ENCODE results near the gene PPP2R5B.

PPP2R5B gene

DNA sequence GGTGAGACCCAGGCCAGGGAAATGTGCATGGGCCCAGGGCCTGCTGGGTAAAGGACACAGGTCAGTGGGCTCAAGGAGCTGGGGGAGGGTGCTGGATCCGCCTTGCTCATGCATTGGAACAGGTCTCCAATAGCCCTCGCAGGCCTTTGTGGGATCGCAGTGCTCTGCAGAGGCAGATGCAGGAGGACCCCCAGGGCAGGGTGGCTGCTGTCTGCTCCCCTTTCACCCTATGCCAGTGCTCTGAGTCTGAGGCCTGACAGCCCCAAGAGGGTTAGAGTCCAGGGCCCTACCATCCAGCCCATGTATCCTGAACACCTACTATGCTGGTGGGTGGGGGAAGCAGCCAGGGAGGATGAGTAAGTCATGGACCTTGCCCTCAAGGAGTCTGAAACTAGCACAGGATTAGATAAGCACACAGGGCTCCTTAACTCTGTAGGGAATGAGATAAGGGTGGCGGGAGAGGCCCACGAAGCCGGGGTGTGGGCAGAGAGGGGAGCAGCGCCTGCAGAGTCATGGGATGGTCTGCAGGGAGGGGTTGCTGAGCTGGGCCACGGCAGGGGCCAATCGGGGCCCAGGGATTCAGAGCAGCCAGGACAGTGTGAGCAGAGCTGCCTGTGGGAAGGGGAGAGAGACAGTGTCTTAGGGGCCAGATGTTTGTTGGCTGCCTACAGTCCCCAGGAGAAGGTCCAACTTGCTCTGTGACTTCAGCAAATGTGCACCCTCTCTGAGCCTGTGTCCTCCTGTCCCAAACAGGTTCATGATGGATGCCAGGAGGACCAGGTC is 35.6 kb upstream of the PPP2R5B start:
- no peak for DNase-seq (ENCODE audit: low read depth)

DNA sequence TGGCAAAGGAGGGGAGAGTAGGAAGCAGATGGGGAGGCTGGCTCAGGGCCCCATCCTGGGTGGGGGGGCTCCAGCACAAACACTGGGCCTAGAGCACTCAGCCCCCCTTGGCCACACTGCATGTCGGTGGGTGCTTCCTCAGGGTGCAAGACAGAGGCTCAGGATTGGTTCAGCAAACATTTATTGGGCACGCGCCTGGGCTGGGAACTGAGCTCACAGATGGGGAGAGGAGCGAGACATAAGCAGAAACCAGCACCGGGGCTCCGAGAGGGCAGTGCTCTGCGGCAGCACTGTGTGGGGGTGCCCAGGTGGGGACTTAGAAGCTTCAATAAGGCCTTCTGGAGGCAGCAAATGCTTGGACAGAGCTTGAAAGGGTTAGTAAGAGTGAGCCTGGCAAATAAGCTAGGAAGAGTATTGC is 34.0 kb upstream of the PPP2R5B start:
- DNase-seq (ENCODE audit: low read depth) = no peak

GRCh38 chr11:64891215-64891848 is 33.2 kb upstream of the PPP2R5B start:
- no peak for DNase-seq (ENCODE audit: low read depth)

GRCh38 chr11:64891880-64892279 is 32.6 kb upstream of the PPP2R5B start:
- DNase-seq (ENCODE audit: low read depth) = no peak

DNA sequence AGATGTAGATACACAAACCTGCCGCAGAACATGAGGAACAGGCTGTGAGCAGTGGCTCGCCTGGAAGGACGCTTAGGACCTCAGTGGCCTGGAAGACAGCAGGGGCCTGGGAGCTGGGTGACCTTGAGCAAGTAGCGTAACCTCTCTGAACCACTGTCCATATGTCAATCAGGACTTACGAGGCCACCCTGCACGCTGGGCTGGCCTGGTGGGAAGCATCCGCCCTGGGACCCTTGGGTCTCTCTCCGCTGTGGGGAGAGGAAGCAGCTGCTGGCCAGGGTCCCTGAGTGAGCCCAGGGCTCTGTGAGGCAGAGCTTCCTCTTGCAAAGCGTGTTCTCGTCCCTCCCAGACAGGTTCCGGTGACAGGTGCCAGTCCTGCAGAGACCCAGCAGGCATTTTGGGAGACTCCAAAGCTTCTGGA is 32.1 kb upstream of the PPP2R5B start:
- DNase-seq (ENCODE audit: low read depth) = no peak

DNA sequence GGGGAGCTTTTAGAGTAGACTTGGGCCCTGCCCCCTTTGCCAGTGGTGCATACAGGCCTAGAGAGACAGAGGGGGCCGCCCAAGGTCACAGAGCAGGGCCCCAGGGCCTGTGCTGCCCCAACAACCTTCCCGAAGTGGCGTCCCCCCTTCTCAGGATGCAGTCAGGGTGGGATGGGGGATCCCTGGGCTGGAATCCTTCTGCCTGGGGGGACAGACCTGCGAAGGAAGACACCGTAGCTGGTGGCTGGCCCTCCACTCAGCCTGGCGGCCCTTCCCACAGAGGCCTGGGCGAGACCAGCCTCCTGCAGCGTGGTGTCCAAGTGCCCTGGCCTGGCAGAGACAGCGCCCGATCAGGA is 31.7 kb upstream of the PPP2R5B start:
- DNase-seq (ENCODE audit: low read depth) = no peak

DNA sequence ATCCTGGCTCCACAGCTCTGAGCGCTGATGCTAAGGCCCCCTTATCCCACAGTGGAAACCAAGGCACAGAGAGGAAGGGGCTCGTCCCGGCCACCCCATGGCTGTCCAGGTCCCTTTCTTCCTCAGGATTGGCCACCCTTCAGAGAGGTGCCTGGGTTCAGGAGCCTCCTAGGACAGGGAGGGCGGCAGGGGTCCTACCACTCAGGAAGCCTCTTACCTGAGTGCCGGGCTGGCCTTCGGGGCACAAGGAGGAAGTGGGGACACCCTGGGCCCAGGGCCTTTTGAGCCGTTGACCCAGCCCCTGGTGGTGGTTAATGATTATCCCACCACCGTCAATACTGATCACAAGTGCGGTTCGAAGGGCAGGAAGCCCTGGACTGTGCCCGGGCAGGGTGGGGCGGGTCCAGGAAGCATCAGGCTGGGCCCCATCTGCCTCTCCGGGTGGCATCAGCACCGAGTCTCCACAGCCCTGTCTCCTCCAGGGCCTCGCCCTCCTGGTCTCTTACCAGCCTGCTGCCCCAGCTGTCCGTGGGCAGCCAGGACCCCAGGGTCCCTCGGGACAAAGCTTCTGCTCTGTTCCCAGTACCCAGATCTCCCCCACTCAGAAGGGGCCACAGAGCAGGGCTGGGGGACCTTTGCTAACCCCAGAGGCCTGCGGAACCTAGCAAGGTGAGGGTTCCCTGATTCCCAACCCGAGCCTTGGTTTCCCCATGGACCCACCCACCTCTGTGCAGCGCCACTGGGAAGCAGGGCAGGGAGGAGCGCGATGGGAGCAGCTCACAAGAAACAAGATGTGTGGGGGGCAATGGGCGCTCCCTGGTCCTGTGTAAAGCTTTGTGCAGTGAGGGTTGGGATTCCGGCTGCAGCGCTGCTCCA is 31.1 kb upstream of the PPP2R5B start:
- DNase-seq (ENCODE audit: low read depth) = no peak

GRCh38 chr11:64894070-64894811 is 30.2 kb upstream of the PPP2R5B start:
- peak; percentile 76 for DNase-seq (ENCODE audit: low read depth)

GRCh38 chr11:64894812-64895452 is 29.6 kb upstream of the PPP2R5B start:
- no peak for DNase-seq (ENCODE audit: low read depth)

DNA sequence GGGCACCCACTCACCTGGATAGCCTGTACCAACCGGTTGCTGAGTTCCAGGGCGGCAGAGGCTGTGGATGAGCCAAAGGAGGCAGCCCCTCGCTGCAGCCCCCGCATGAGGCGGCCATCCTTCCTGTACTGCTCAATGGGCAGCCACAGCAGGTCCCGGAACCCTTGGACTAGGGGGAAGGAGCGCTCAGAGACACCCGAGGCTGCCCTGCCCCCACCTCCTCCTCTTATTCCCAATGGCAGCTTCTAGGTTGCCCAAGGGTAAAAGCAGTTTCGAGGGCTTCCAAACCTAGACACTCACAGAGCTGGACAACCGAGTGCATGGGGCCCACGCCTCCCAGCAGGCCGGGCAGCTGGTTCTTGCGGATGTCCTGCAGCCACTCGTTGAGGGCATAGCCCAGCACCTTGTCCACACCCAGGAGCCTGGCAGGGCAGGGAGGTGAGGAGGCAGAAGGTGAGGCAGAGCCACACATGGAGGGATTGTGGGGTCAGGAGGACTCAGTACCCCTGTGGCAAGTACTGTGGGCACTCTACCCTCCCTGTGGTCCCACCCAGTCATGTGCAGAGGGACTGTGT is 28.0 kb upstream of the PPP2R5B start:
- no peak for DNase-seq (ENCODE audit: low read depth)

GRCh38 chr11:64897381-64898075 is 27.0 kb upstream of the PPP2R5B start:
- no peak for DNase-seq (ENCODE audit: low read depth)

DNA sequence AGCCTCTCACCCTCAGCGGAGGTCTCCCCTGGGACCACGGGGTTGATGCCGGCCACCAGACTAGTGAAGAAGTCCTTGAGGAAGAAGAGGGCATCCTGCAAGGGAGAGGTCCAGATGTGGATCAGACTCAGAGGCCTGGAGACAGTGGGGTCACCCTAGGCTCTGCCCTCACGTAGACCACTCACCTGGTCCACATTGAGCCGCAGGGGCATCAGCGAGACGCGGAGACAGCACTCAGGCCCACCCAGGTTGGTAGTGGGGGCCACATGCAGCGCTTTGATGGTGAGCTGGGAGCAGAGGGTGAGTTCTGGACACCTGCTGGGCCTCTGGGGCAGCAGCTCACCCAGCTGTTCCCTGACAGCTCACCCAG is 26.4 kb upstream of the PPP2R5B start:
- no peak for DNase-seq (ENCODE audit: low read depth)

- no peak for DNase-seq (ENCODE audit: low read depth)
These were observed 25.9 kb upstream of the PPP2R5B start for GRCh38 chr11:64898541-64898940.

GRCh38 chr11:64900263-64900678 is 24.2 kb upstream of the PPP2R5B start:
- DNase-seq (ENCODE audit: low read depth) = no peak

DNA sequence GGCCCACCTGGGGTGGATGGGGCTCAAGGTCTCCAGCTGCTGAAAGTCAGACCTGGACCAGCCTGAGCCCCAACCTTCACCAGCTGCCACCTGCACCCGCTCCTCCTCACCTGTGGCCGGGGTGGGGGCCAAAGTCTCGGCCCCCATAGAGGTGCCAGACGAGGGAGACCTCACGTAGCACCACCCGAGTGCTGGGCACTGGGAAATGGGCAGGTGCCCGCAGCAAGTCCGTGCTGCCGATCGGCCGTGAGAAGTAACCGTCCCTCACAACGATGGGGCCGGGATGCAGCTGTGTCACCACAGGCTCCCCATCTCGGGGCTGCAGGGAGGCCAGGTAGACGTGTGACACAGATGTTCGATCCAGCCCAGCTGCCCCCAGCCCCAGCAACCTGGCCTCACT is 23.7 kb upstream of the PPP2R5B start:
- no peak for DNase-seq (ENCODE audit: low read depth)

GRCh38 chr11:64902102-64902900 is 22.2 kb upstream of the PPP2R5B start:
- DNase-seq (ENCODE audit: low read depth) = no peak

- no peak for DNase-seq (ENCODE audit: low read depth)
These were observed 21.1 kb upstream of the PPP2R5B start for GRCh38 chr11:64903291-64903833.

DNA sequence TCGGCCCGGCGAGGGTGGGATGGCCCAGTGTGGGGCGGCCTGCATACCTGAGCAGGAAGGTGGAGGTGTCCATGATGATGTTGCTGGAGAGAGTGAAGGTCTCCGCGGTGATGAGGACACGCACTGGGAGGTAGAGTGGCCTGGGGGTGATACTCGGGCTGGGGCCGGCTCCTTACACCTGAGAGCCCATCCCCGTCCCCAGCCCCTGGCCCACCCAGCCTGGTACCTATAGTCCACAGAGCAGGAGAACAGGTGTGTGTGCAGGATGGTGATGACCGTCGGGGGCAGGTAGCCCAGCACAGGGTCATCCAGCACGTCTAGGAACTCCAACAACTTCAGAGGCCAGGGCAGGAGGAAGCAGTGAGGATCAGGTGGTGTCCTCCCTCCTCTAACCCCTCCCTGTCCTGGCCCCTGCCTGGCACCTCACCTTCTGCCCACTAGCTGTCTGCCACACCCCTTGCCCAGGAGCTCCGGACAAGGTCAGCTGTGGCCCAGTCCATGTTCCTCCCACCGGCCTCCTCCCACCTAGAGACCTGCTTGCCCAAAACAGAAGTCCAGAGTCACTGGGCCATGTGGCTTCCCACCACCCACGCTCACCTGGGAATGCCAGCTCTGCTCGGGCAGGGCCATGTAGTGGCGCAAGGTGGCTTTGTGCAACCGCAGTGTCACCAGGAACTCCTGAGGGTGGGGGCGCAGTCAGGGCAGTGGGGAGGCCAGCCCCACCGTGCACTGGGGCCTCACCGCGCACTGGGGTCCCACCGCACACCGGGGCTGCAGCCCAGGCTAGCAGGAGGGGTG is 18.8 kb upstream of the PPP2R5B start:
- no peak for DNase-seq (ENCODE audit: low read depth)

DNA sequence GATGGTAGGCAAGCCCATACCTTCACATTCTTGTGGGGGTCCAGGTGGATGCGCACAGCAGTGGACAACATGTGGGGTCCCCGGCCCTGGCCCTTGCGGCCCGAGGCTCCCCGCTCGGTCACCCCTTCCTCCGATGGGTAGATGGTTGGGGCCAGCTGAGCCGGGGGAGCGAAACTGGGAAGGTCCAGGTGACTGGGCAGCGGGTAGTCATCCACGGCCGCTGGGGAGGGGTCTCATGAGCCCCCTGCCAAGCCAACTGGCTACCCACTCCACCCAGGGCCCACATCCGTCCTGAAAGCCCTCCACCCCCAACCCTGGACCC is 18.2 kb upstream of the PPP2R5B start:
- no peak for DNase-seq (ENCODE audit: low read depth)

Data from EH (cell line).